HG03354 (cell line): ENCODE data around the gene KIF6.

Experiments used
- ATAC-seq: cut with Tn5 transposase; IDR thresholded peaks from one replicate; pipeline ENCODE4 v1.9.1; 2021; ENCODE audit warnings: mild to moderate bottlenecking; ENCODE audit not compliant: unreplicated experiment, poor library complexity, severe bottlenecking

The KIF6 gene

GRCh38 chr6:39563566-39564311 lies 161.5 kb downstream of the KIF6 start:
- no peak for ATAC-seq

- no peak for ATAC-seq
Measured at GRCh38 chr6:39561536-39562266, 163.5 kb downstream of the KIF6 start.

- no peak for ATAC-seq
Measured at GRCh38 chr6:39560915-39561314, 164.3 kb downstream of the KIF6 start.

- ATAC-seq = no peak
Measured at GRCh38 chr6:39558591-39559190, 166.5 kb downstream of the KIF6 start.

- no peak for ATAC-seq
Measured at GRCh38 chr6:39558079-39558478, 167.1 kb downstream of the KIF6 start.

GRCh38 chr6:39555136-39555535 lies 170.1 kb downstream of the KIF6 start:
- ATAC-seq = no peak

GRCh38 chr6:39553860-39554802 lies 171.1 kb downstream of the KIF6 start:
- ATAC-seq = no peak

- no peak for ATAC-seq
Measured at GRCh38 chr6:39553029-39553428, 172.2 kb downstream of the KIF6 start.

- no peak for ATAC-seq
Measured at GRCh38 chr6:39550191-39550590, 175.0 kb downstream of the KIF6 start.

- no peak for ATAC-seq
Measured at GRCh38 chr6:39546731-39547130, 178.5 kb downstream of the KIF6 start.

GRCh38 chr6:39543950-39544349 lies 181.3 kb downstream of the KIF6 start:
- no peak for ATAC-seq

GRCh38 chr6:39543095-39543494 lies 182.1 kb downstream of the KIF6 start:
- no peak for ATAC-seq

GRCh38 chr6:39540454-39540853 lies 184.8 kb downstream of the KIF6 start:
- no peak for ATAC-seq

- peak; percentile 97 for ATAC-seq
Measured at GRCh38 chr6:39530201-39530759, 194.9 kb downstream of the KIF6 start.

GRCh38 chr6:39527792-39528564 lies 197.2 kb downstream of the KIF6 start:
- no peak for ATAC-seq

- ATAC-seq = no peak
Measured at GRCh38 chr6:39524007-39524406, 201.2 kb downstream of the KIF6 start.

- ATAC-seq = no peak
Measured at GRCh38 chr6:39521958-39522357, 203.2 kb downstream of the KIF6 start.

- no peak for ATAC-seq
Measured at GRCh38 chr6:39520916-39521315, 204.3 kb downstream of the KIF6 start.

- no peak for ATAC-seq
Measured at GRCh38 chr6:39520411-39520810, 204.8 kb downstream of the KIF6 start.
